ENCODE data around the gene ME3. TPM values are rescaled to one million over a fixed set of nuclear protein-coding genes. Genes with fewer than 3 reads are reported as not detected.

ME3 gene
- total RNA-seq, 2 experiments from 2014 or later = 0.79 to 1.2 TPM

GRCh38 chr11:86615487-86615886 lies 56.9 kb downstream of the ME3 start:
- DNase-seq (no peak), ATAC-seq (ENCODE audit: low read depth) (no peak)
- Mint-ChIP-seq H3K36me3 (no peaks in the 10 kb centered on the region), H3K4me3 (no peak overlapping the region), H3K27me3 (no peaks in the 10 kb centered on the region), H3K27ac (no peak overlapping the region), H3K9me3 (peaks cover 16% of the 10 kb centered on the region), H3K4me1 (no peaks in the 10 kb centered on the region)
- POLR2A ChIA-PET = interaction anchor here (0.5 kb wide), 1 partner anchor 1725 kb away, joined by 3 read pairs; no protein-coding TSS in a partner anchor

- H3K9me3 Mint-ChIP-seq = peaks cover 10% of the 10 kb centered on the region
- H3K36me3 Mint-ChIP-seq = no peaks in the 10 kb centered on the region
- DNase-seq (no peak), ATAC-seq (ENCODE audit: low read depth) (no peak)
- no peak overlapping the region for H3K4me3 Mint-ChIP-seq
- H3K27ac Mint-ChIP-seq = no peak overlapping the region
- POLR2A ChIA-PET = no interaction called here
- H3K27me3 Mint-ChIP-seq = peaks cover 8% of the 10 kb centered on the region
- H3K4me1 Mint-ChIP-seq = peaks cover 2% of the 10 kb centered on the region
Observed at GRCh38 chr11:86610559-86611341, 61.7 kb downstream of the ME3 start.

GRCh38 chr11:86608251-86608799 lies 64.1 kb downstream of the ME3 start:
- Mint-ChIP-seq H3K36me3 (no peaks in the 10 kb centered on the region), H3K4me3 (no peak overlapping the region), H3K4me1 (peaks cover 2% of the 10 kb centered on the region), H3K27ac (no peak overlapping the region), H3K27me3 (peaks cover 8% of the 10 kb centered on the region), H3K9me3 (no peaks in the 10 kb centered on the region)
- DNase-seq = no peak
- ATAC-seq (ENCODE audit: low read depth) = peak; percentile 75
- POLR2A ChIA-PET = no interaction called here

GRCh38 chr11:86606836-86607481 lies 65.5 kb downstream of the ME3 start:
- no peak for DNase-seq
- H3K27ac Mint-ChIP-seq = no peak overlapping the region
- POLR2A ChIA-PET = no interaction called here

GRCh38 chr11:86606270-86606835 lies 66.1 kb downstream of the ME3 start:
- H3K4me3 Mint-ChIP-seq = no peak overlapping the region
- H3K27me3 Mint-ChIP-seq = peaks cover 8% of the 10 kb centered on the region
- POLR2A ChIA-PET = no interaction called here

More at GRCh38 chr11:86606836-86607481, 65.5 kb downstream of the ME3 start:
- H3K27me3 Mint-ChIP-seq = peaks cover 8% of the 10 kb centered on the region
- no peaks in the 10 kb centered on the region for H3K36me3 Mint-ChIP-seq
- peaks cover 2% of the 10 kb centered on the region for H3K4me1 Mint-ChIP-seq
- H3K4me3 Mint-ChIP-seq = no peak overlapping the region
- H3K9me3 Mint-ChIP-seq = peaks cover 1% of the 10 kb centered on the region
- ATAC-seq (ENCODE audit: low read depth) = no peak

GRCh38 chr11:86596861-86597586 lies 75.4 kb downstream of the ME3 start:
- no peaks in the 10 kb centered on the region for H3K36me3 Mint-ChIP-seq
- H3K4me1 Mint-ChIP-seq = peaks cover 12% of the 10 kb centered on the region
- H3K27ac Mint-ChIP-seq = no peak overlapping the region
- ATAC-seq (ENCODE audit: low read depth) (no peak), DNase-seq (no peak)
- POLR2A ChIA-PET = no interaction called here
- no peak overlapping the region for H3K4me3 Mint-ChIP-seq
- H3K9me3 Mint-ChIP-seq = peaks cover 3% of the 10 kb centered on the region
- H3K27me3 Mint-ChIP-seq = peaks cover 3% of the 10 kb centered on the region

More at GRCh38 chr11:86606270-86606835, 66.1 kb downstream of the ME3 start:
- ATAC-seq (ENCODE audit: low read depth) (no peak), DNase-seq (no peak)
- peaks cover 1% of the 10 kb centered on the region for H3K9me3 Mint-ChIP-seq
- H3K4me1 Mint-ChIP-seq = peaks cover 2% of the 10 kb centered on the region
- no peaks in the 10 kb centered on the region for H3K36me3 Mint-ChIP-seq
- H3K27ac Mint-ChIP-seq = no peak overlapping the region

- DNase-seq = no peak
- Mint-ChIP-seq H3K27ac (no peak overlapping the region), H3K4me1 (peaks cover 14% of the 10 kb centered on the region), H3K36me3 (no peaks in the 10 kb centered on the region), H3K4me3 (no peak overlapping the region), H3K27me3 (peaks cover 3% of the 10 kb centered on the region), H3K9me3 (peaks cover 3% of the 10 kb centered on the region)
- ATAC-seq (ENCODE audit: low read depth) = no peak
- POLR2A ChIA-PET = no interaction called here
Observed at GRCh38 chr11:86595955-86596354, 76.5 kb downstream of the ME3 start.

GRCh38 chr11:86595451-86595850 lies 77.0 kb downstream of the ME3 start:
- H3K9me3 Mint-ChIP-seq = peaks cover 3% of the 10 kb centered on the region
- H3K36me3 Mint-ChIP-seq = no peaks in the 10 kb centered on the region
- H3K4me3 Mint-ChIP-seq = no peak overlapping the region
- no peak overlapping the region for H3K27ac Mint-ChIP-seq
- DNase-seq (no peak), ATAC-seq (ENCODE audit: low read depth) (no peak)
- peaks cover 3% of the 10 kb centered on the region for H3K27me3 Mint-ChIP-seq
- POLR2A ChIA-PET = no interaction called here
- peaks cover 14% of the 10 kb centered on the region for H3K4me1 Mint-ChIP-seq

- H3K36me3 Mint-ChIP-seq = no peaks in the 10 kb centered on the region
- peaks cover 3% of the 10 kb centered on the region for H3K27me3 Mint-ChIP-seq
- peaks cover 3% of the 10 kb centered on the region for H3K9me3 Mint-ChIP-seq
- POLR2A ChIA-PET = no interaction called here
- H3K4me1 Mint-ChIP-seq = peaks cover 15% of the 10 kb centered on the region
- no peak for ATAC-seq (ENCODE audit: low read depth)
- no peak overlapping the region for H3K27ac Mint-ChIP-seq
- no peak for DNase-seq
- no peak overlapping the region for H3K4me3 Mint-ChIP-seq
Observed at GRCh38 chr11:86594746-86595145, 77.7 kb downstream of the ME3 start.

- POLR2A ChIA-PET = no interaction called here
- ATAC-seq (ENCODE audit: low read depth) = no peak
- no peak for DNase-seq
- Mint-ChIP-seq H3K4me1 (peaks cover 15% of the 10 kb centered on the region), H3K4me3 (no peak overlapping the region), H3K36me3 (no peaks in the 10 kb centered on the region), H3K9me3 (peaks cover 2% of the 10 kb centered on the region), H3K27ac (no peak overlapping the region), H3K27me3 (no peaks in the 10 kb centered on the region)
Observed at GRCh38 chr11:86593833-86594232, 78.6 kb downstream of the ME3 start.

GRCh38 chr11:86592659-86593451 lies 79.6 kb downstream of the ME3 start:
- peaks cover 15% of the 10 kb centered on the region for H3K4me1 Mint-ChIP-seq
- peak; percentile 97 for ATAC-seq (ENCODE audit: low read depth)
- H3K27me3 Mint-ChIP-seq = no peaks in the 10 kb centered on the region
- H3K36me3 Mint-ChIP-seq = no peaks in the 10 kb centered on the region
- H3K9me3 Mint-ChIP-seq = peaks cover 2% of the 10 kb centered on the region
- DNase-seq = peak; percentile 49
- H3K27ac Mint-ChIP-seq = peak overlapping the region; percentile 62
- H3K4me3 Mint-ChIP-seq = peak overlapping the region; percentile 48
- POLR2A ChIA-PET = no interaction called here

GRCh38 chr11:86592047-86592591 lies 80.3 kb downstream of the ME3 start:
- Mint-ChIP-seq H3K36me3 (no peaks in the 10 kb centered on the region), H3K4me3 (no peak overlapping the region), H3K9me3 (peaks cover 2% of the 10 kb centered on the region), H3K27ac (no peak overlapping the region), H3K27me3 (no peaks in the 10 kb centered on the region), H3K4me1 (peaks cover 15% of the 10 kb centered on the region)
- POLR2A ChIA-PET = no interaction called here
- DNase-seq (no peak), ATAC-seq (ENCODE audit: low read depth) (no peak)

Measured in activated naive CD8-positive, alpha-beta T cell treated with anti-CD3 and anti-CD28 coated beads, Interleukin-2, amount 10 ng/mL, durations not matched to agents 7 days and 5 days (primary cell).